Epithelial cell of esophagus (primary cell): ENCODE measurements around the gene ARRB2.

Experiments
- DNase-seq: peaks from one replicate; pipeline ENCODE4 v3.0.0; 2010; ENCODE audit warnings: low read depth
- H3K4me3 ChIP-seq: 2 replicates; pipeline ENCODE4 v1.5.1; 2011; ENCODE audit warnings: mild to moderate bottlenecking, low read length, control low read depth
- CTCF ChIP-seq: IDR thresholded peaks from 2 replicates; pipeline ENCODE4 v1.5.1; 2011; ENCODE audit warnings: low read depth, mild to moderate bottlenecking, low read length, control low read depth, inconsistent platforms; ENCODE audit not compliant: insufficient read depth; ENCODE audit errors: missing control alignments

ARRB2 gene

DNA sequence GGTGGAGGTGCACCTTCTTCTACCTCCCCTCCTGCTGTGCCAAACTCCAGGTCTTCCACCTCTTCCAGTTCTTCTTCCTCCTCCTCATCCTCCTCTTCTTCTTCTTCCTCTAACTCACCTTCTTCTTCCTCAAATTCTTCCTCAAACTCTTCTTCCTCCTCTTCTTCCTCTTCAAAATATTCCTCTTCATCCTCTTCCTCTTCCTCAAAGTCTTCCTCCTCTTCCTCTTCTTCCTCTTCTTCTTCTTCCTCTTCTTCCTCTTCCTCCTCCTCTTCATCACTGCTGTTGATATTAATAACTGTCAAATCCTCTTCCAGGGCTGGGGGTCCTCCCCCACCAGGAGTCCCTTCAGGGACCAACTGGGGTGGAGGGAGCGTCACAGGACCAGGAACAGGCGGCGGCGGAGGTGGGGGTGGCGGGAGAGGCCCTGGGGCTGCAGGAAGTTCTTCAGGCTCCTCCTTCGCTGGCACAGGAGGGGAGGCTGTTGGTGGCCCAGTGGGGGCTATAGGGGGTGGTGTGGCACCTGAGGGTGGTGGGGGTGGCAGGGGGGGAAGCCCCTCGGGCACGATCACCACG, 38.3 kb upstream of the ARRB2 start:
- no peak for TF ChIP-seq CTCF
- no peak for DNase-seq
- no peak overlapping the region for H3K4me3 ChIP-seq

DNA sequence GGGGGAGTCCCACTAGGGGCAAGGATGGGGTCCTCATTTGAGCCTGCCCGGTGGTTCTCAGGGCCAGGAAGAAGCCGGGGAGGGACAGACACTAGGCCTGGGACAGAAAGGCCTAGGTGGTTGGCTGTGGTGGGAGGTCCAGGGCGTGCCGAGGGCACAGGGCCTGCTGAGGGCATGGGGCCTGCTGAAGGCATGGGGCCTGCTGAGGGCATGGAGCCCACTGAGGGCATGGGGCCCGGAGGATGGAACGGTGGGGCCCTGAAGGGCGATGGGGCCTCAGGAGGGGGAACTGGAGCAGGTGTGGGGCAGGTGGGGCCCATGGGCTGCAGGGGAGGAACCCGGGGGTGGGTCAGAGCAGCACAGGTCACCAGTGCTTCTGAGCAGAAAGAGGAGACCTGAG, 37.7 kb upstream of the ARRB2 start:
- DNase-seq = no peak
- TF ChIP-seq CTCF = no peak
- no peak overlapping the region for H3K4me3 ChIP-seq

DNA sequence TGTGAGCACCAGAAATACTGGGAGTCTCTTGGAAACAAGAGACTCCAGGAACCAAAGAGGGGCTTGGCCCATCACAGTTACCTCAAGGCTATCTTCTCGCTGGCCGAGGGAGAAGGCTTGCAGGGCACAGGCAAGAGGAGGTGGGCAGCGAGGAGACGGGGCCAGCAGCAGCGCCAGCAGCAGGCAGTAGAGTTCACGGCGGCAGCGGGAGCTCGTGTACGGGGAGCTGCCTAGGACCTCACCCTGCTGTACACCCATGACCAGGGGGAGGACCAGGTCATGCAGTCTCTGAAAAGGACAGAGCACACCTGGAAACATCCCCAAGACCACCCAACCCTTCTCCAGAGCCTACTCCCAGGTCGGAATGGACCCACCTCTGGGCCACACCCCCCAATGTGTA, 37.3 kb upstream of the ARRB2 start:
- DNase-seq = no peak
- no peak overlapping the region for H3K4me3 ChIP-seq
- TF ChIP-seq CTCF = no peak

DNA sequence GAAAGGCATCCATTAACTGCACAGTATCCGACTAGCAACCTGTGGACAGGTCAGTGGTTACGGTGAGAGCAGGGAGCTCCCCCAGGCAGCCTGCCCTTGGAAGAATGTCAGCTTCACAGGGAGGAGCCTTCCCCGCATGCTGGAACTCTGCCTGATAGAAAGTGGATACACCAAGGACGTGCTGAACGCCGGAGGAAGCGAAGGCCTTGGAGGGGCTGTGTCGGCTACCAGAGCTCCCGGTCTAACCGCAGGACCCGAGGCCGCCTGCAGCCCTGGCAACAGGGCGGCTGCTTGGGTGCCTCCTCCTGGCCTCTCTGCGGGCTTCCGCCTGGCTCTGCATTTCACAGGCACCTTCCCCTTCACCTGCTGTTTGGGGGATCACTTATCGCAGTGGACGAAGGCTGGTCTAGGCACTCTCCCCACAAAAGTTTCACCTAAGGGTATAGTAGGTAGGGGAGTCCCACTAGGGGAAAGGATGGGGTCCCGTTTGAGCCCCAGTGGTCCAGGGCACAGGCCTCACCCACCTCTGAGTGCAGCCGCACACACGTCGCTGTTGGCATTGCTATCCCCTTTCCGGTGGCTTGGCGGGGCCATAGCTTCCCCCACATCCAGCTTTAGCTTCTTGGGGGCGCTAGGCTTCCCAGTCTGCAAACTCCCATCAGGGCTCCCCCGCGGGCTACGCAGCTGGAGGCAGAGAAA, 36.3 kb upstream of the ARRB2 start:
- TF ChIP-seq CTCF = no peak
- DNase-seq = no peak
- H3K4me3 ChIP-seq = no peak overlapping the region

- no peak overlapping the region for H3K4me3 ChIP-seq
- DNase-seq = no peak
- no peak for TF ChIP-seq CTCF
These were observed 35.8 kb upstream of the ARRB2 start for GRCh38 chr17:4674685-4674998.

GRCh38 chr17:4675791-4676190, 34.6 kb upstream of the ARRB2 start:
- DNase-seq = no peak
- no peak for TF ChIP-seq CTCF
- H3K4me3 ChIP-seq = no peak overlapping the region

DNA sequence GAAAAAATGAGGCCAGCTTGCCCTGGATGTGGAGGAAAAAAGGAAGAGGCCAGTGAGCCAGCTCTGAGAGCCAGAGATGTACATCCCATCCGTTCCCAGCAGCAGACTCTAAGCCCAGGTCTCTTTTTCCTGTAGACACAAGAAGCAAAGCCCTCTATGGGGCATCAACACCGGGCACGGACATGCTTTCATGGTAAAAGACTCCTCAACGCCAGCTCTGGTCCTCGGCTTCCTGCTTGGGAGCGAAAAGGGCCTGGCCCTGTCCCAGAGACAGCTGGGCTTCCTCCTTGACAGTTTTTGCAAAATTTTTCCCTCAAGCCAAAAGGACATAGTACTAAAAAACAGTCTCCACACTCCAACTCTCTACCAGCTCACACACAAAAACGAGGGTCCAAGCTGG, 33.6 kb upstream of the ARRB2 start:
- no peak for DNase-seq
- TF ChIP-seq CTCF = no peak

More for the DNA sequence above, 33.6 kb upstream of the ARRB2 start:
- H3K4me3 ChIP-seq = no peak overlapping the region
